ENCODE results near the gene RXRA.

Gene RXRA

GRCh38 chr9:134317790-134318414, 8.4 kb upstream of the RXRA start:
- Histone ChIP-seq H2BK5ac (ENCODE audit: low read depth, low read length, poor library complexity, severe bottlenecking) (no peak overlapping the region), H3K4ac (ENCODE audit: low read depth in 1 of 2, low read length in 2 of 2) (no peak overlapping the region), H3K4me3 (ENCODE audit: insufficient read depth in 1 of 2, low read depth in 1 of 2, low read length in 2 of 2) (no peak overlapping the region), H3K4me1 (ENCODE audit: control insufficient read depth, insufficient read depth, low read depth, low read length) (peaks cover 25% of the 10 kb centered on the region), H3K27me3 (ENCODE audit: control insufficient read depth in 1 of 2, insufficient read depth in 1 of 2, low read length in 2 of 2) (no peaks in the 10 kb centered on the region), H2BK12ac (ENCODE audit: low read length in 2 of 2) (peak overlapping the region in 1 of 2 experiments; percentile 17), H3K18ac (ENCODE audit: low read depth in 1 of 2, low read length in 2 of 2) (peak overlapping the region; percentile 48 to 55), H4K8ac (ENCODE audit: low read length) (no peak overlapping the region), H3K36me3 (ENCODE audit: control insufficient read depth in 1 of 2, insufficient read depth in 2 of 2, low read depth in 1 of 2, low read length in 2 of 2) (no peaks in the 10 kb centered on the region), H3K9me3 (ENCODE audit: control insufficient read depth, low read length) (peaks cover 9% of the 10 kb centered on the region), H3K23ac (ENCODE audit: low read length in 2 of 2) (no peak overlapping the region), H2AFZ (ENCODE audit: low read depth, low read length) (no peak overlapping the region), H3K27ac (ENCODE audit: low read length, poor library complexity, severe bottlenecking) (no peak overlapping the region), H3K14ac (ENCODE audit: low read length in 2 of 2) (no peak overlapping the region), H3K4me2 (ENCODE audit: low read length, poor library complexity, severe bottlenecking) (no peak overlapping the region), H3K9ac (ENCODE audit: low read length) (no peak overlapping the region), H2BK120ac (ENCODE audit: low read depth, low read length) (no peak overlapping the region), H2BK15ac (ENCODE audit: low read depth, poor library complexity, severe bottlenecking) (no peak overlapping the region), H3K79me1 (replicated peaks; ENCODE audit: low read length, poor library complexity, severe bottlenecking) (no peaks in the 10 kb centered on the region), H4K91ac (ENCODE audit: low read length) (no peak overlapping the region), H2AK5ac (ENCODE audit: low read length, severe bottlenecking) (no peak overlapping the region)
- 74% methylated on average over 4 of the region's 4 CpGs for WGBS
- DNase-seq = no peak

- Histone ChIP-seq H2BK5ac (ENCODE audit: low read depth, low read length, poor library complexity, severe bottlenecking) (no peak overlapping the region), H3K36me3 (ENCODE audit: control insufficient read depth in 1 of 2, insufficient read depth in 2 of 2, low read depth in 1 of 2, low read length in 2 of 2) (no peaks in the 10 kb centered on the region), H3K23ac (ENCODE audit: low read length in 2 of 2) (no peak overlapping the region), H3K4me3 (ENCODE audit: insufficient read depth in 1 of 2, low read depth in 1 of 2, low read length in 2 of 2) (no peak overlapping the region), H4K8ac (ENCODE audit: low read length) (no peak overlapping the region), H3K4ac (ENCODE audit: low read depth in 1 of 2, low read length in 2 of 2) (no peak overlapping the region), H3K9me3 (ENCODE audit: control insufficient read depth, low read length) (peaks cover 3% of the 10 kb centered on the region), H3K79me1 (replicated peaks; ENCODE audit: low read length, poor library complexity, severe bottlenecking) (no peaks in the 10 kb centered on the region), H3K14ac (ENCODE audit: low read length in 2 of 2) (no peak overlapping the region), H3K4me1 (ENCODE audit: control insufficient read depth, insufficient read depth, low read depth, low read length) (peaks cover 25% of the 10 kb centered on the region), H3K9ac (ENCODE audit: low read length) (no peak overlapping the region), H2AFZ (ENCODE audit: low read depth, low read length) (no peak overlapping the region), H3K18ac (ENCODE audit: low read depth in 1 of 2, low read length in 2 of 2) (peak overlapping the region in 1 of 2 experiments; percentile 55), H2BK15ac (ENCODE audit: low read depth, poor library complexity, severe bottlenecking) (no peak overlapping the region), H2BK120ac (ENCODE audit: low read depth, low read length) (no peak overlapping the region), H2BK12ac (ENCODE audit: low read length in 2 of 2) (peak overlapping the region in 1 of 2 experiments; percentile 17), H3K27ac (ENCODE audit: low read length, poor library complexity, severe bottlenecking) (no peak overlapping the region), H3K4me2 (ENCODE audit: low read length, poor library complexity, severe bottlenecking) (no peak overlapping the region), H4K91ac (ENCODE audit: low read length) (peak overlapping the region; percentile 40), H3K27me3 (ENCODE audit: control insufficient read depth in 1 of 2, insufficient read depth in 1 of 2, low read length in 2 of 2) (no peaks in the 10 kb centered on the region), H2AK5ac (ENCODE audit: low read length, severe bottlenecking) (no peak overlapping the region)
- no peak for DNase-seq
- 94% methylated on average over 11 of the region's 11 CpGs for WGBS
These were observed 7.8 kb upstream of the RXRA start for GRCh38 chr9:134318481-134318891.

- Histone ChIP-seq H3K14ac (ENCODE audit: low read length in 2 of 2) (no peak overlapping the region), H3K4me1 (ENCODE audit: control insufficient read depth, insufficient read depth, low read depth, low read length) (peaks cover 28% of the 10 kb centered on the region), H2AFZ (ENCODE audit: low read depth, low read length) (no peak overlapping the region), H3K18ac (ENCODE audit: low read depth in 1 of 2, low read length in 2 of 2) (no peak overlapping the region), H2BK120ac (ENCODE audit: low read depth, low read length) (no peak overlapping the region), H2BK12ac (ENCODE audit: low read length in 2 of 2) (peak overlapping the region in 1 of 2 experiments; percentile 20), H2BK15ac (ENCODE audit: low read depth, poor library complexity, severe bottlenecking) (no peak overlapping the region), H3K27me3 (ENCODE audit: control insufficient read depth in 1 of 2, insufficient read depth in 1 of 2, low read length in 2 of 2) (no peaks in the 10 kb centered on the region), H2AK5ac (ENCODE audit: low read length, severe bottlenecking) (no peak overlapping the region), H3K79me1 (replicated peaks; ENCODE audit: low read length, poor library complexity, severe bottlenecking) (no peaks in the 10 kb centered on the region), H4K8ac (ENCODE audit: low read length) (no peak overlapping the region), H3K9ac (ENCODE audit: low read length) (no peak overlapping the region), H4K91ac (ENCODE audit: low read length) (no peak overlapping the region), H3K4me2 (ENCODE audit: low read length, poor library complexity, severe bottlenecking) (no peak overlapping the region), H3K23ac (ENCODE audit: low read length in 2 of 2) (no peak overlapping the region), H3K9me3 (ENCODE audit: control insufficient read depth, low read length) (no peaks in the 10 kb centered on the region), H3K36me3 (ENCODE audit: control insufficient read depth in 1 of 2, insufficient read depth in 2 of 2, low read depth in 1 of 2, low read length in 2 of 2) (no peaks in the 10 kb centered on the region), H3K4ac (ENCODE audit: low read depth in 1 of 2, low read length in 2 of 2) (no peak overlapping the region), H2BK5ac (ENCODE audit: low read depth, low read length, poor library complexity, severe bottlenecking) (no peak overlapping the region), H3K27ac (ENCODE audit: low read length, poor library complexity, severe bottlenecking) (no peak overlapping the region), H3K4me3 (ENCODE audit: insufficient read depth in 1 of 2, low read depth in 1 of 2, low read length in 2 of 2) (no peak overlapping the region)
- WGBS = 89% methylated on average over 4 of the region's 5 CpGs
- DNase-seq = no peak
These were observed 7.3 kb upstream of the RXRA start for GRCh38 chr9:134318941-134319305.

GRCh38 chr9:134319306-134320125, 6.7 kb upstream of the RXRA start:
- Histone ChIP-seq H3K27me3 (ENCODE audit: control insufficient read depth in 1 of 2, insufficient read depth in 1 of 2, low read length in 2 of 2) (no peaks in the 10 kb centered on the region), H2BK15ac (ENCODE audit: low read depth, poor library complexity, severe bottlenecking) (no peak overlapping the region), H3K9me3 (ENCODE audit: control insufficient read depth, low read length) (no peaks in the 10 kb centered on the region), H2BK120ac (ENCODE audit: low read depth, low read length) (peak overlapping the region; percentile 27), H3K27ac (ENCODE audit: low read length, poor library complexity, severe bottlenecking) (no peak overlapping the region), H2AK5ac (ENCODE audit: low read length, severe bottlenecking) (no peak overlapping the region), H3K79me1 (replicated peaks; ENCODE audit: low read length, poor library complexity, severe bottlenecking) (no peaks in the 10 kb centered on the region), H4K91ac (ENCODE audit: low read length) (peak overlapping the region; percentile 78), H3K23ac (ENCODE audit: low read length in 2 of 2) (no peak overlapping the region), H3K36me3 (ENCODE audit: control insufficient read depth in 1 of 2, insufficient read depth in 2 of 2, low read depth in 1 of 2, low read length in 2 of 2) (no peaks in the 10 kb centered on the region), H3K4ac (ENCODE audit: low read depth in 1 of 2, low read length in 2 of 2) (peak overlapping the region in 1 of 2 experiments; percentile 7), H3K18ac (ENCODE audit: low read depth in 1 of 2, low read length in 2 of 2) (no peak overlapping the region), H2BK5ac (ENCODE audit: low read depth, low read length, poor library complexity, severe bottlenecking) (no peak overlapping the region), H2AFZ (ENCODE audit: low read depth, low read length) (no peak overlapping the region), H2BK12ac (ENCODE audit: low read length in 2 of 2) (peak overlapping the region; percentile 15 to 20), H3K4me2 (ENCODE audit: low read length, poor library complexity, severe bottlenecking) (no peak overlapping the region), H3K9ac (ENCODE audit: low read length) (no peak overlapping the region), H4K8ac (ENCODE audit: low read length) (no peak overlapping the region), H3K4me1 (ENCODE audit: control insufficient read depth, insufficient read depth, low read depth, low read length) (peaks cover 34% of the 10 kb centered on the region), H3K14ac (ENCODE audit: low read length in 2 of 2) (no peak overlapping the region), H3K4me3 (ENCODE audit: insufficient read depth in 1 of 2, low read depth in 1 of 2, low read length in 2 of 2) (no peak overlapping the region)
- no peak for DNase-seq
- WGBS = 69% methylated on average over 23 of the region's 24 CpGs

All from mesenchymal stem cell (in vitro differentiated cells and primary cell).